HepG2 (cell line): ENCODE results near the gene IRF3. TPM values are rescaled to one million over a fixed set of nuclear protein-coding genes. Genes with fewer than 3 reads are reported as not detected.

Source experiments
- ARID3A ChIP-seq: IDR thresholded peaks from 2 replicates; pipeline ENCODE4 v1.6.1; 2012; ENCODE audit warnings: low read depth, low read length, improper control_type of control experiment
- BCL3 ChIP-seq: sonication (generic); formaldehyde crosslinking; IDR thresholded peaks from 2 replicates; pipeline ENCODE4 v1.5.1; 2020; ENCODE audit warnings: mild to moderate bottlenecking, missing genetic modification reagents, moderate library complexity
- BHLHE40 ChIP-seq: IDR thresholded peaks from 2 replicates; pipeline ENCODE4 v1.6.1; 2011; ENCODE audit warnings: low read length, improper control_type of control experiment
- CERS6 ChIP-seq: sonication (generic); formaldehyde crosslinking; IDR thresholded peaks from 2 replicates; pipeline ENCODE4 v1.5.0; 2020; ENCODE audit warnings: missing genetic modification reagents
- FOXK2 ChIP-seq: fragments of 450-650 bp; IDR thresholded peaks from 2 replicates; pipeline ENCODE4 v1.6.1; 2016
- HNRNPK ChIP-seq: fragments of 200-400 bp; formaldehyde crosslinking; IDR thresholded peaks from 2 replicates; pipeline ENCODE4 v1.6.1; 2018; ENCODE audit warnings: low read length, low read depth, moderate library complexity, mild to moderate bottlenecking; ENCODE audit not compliant: poor library complexity, severe bottlenecking
- HOXA5 ChIP-seq: sonication (generic); formaldehyde crosslinking; IDR thresholded peaks from 2 replicates; pipeline ENCODE4 v1.4.0; 2020; ENCODE audit warnings: missing genetic modification reagents
- IRF2 ChIP-seq: IDR thresholded peaks from 2 replicates; pipeline ENCODE4 v1.6.1; 2018; ENCODE audit warnings: missing genetic modification reagents, missing compliant biosample characterization
- KLF9 ChIP-seq: IDR thresholded peaks from 2 replicates; pipeline ENCODE4 v1.6.1; 2016; ENCODE audit warnings: low read depth
- MAF1 ChIP-seq: sonication (generic); formaldehyde crosslinking; IDR thresholded peaks from 2 replicates; pipeline ENCODE4 v1.5.0; 2020; ENCODE audit warnings: missing genetic modification reagents, borderline replicate concordance
- MLLT10 ChIP-seq: sonication (generic); formaldehyde crosslinking; IDR thresholded peaks from 2 replicates; pipeline ENCODE4 v1.4.0; 2020; ENCODE audit warnings: missing genetic modification reagents
- MYNN ChIP-seq: sonication (generic); formaldehyde crosslinking; IDR thresholded peaks from 2 replicates; pipeline ENCODE4 v1.4.0; 2020; ENCODE audit warnings: mild to moderate bottlenecking, low read depth, missing genetic modification reagents
- PAF1 ChIP-seq: IDR thresholded peaks from 2 replicates; pipeline ENCODE4 v1.6.1; 2016; ENCODE audit warnings: missing genetic modification reagents, missing compliant biosample characterization
- POLR2AphosphoS2 ChIP-seq: IDR thresholded peaks from 2 replicates; pipeline ENCODE4 v1.6.1; 2011; ENCODE audit warnings: low read depth, low read length, improper control_type of control experiment
- PRPF4 ChIP-seq: fragments of 200-400 bp; formaldehyde crosslinking; IDR thresholded peaks from 2 replicates; pipeline ENCODE4 v1.6.1; 2016; ENCODE audit warnings: low read length, low read depth; ENCODE audit not compliant: poor library complexity, severe bottlenecking
- RAD21 ChIP-seq: fragments of 450-650 bp; formaldehyde crosslinking; IDR thresholded peaks from 2 replicates; pipeline ENCODE4 v1.5.0; 2020; ENCODE audit warnings: mild to moderate bottlenecking
- SKIL ChIP-seq: sonication (generic); formaldehyde crosslinking; IDR thresholded peaks from 2 replicates; pipeline ENCODE4 v1.8.0; 2022; ENCODE audit warnings: missing genetic modification reagents, mild to moderate bottlenecking, moderate library complexity, borderline replicate concordance
- SNAPC5 ChIP-seq: sonication (generic); formaldehyde crosslinking; IDR thresholded peaks from 2 replicates; pipeline ENCODE4 v1.8.1; 2023; ENCODE audit warnings: mild to moderate bottlenecking, missing genetic modification reagents, borderline replicate concordance
- ZKSCAN1 ChIP-seq: fragments of 150-350 bp; IDR thresholded peaks from 2 replicates; pipeline ENCODE4 v1.6.1; 2014; ENCODE audit warnings: low read length
- ZNF160 ChIP-seq: sonication (generic); formaldehyde crosslinking; IDR thresholded peaks from 2 replicates; pipeline ENCODE4 v1.8.0; 2022; ENCODE audit warnings: mild to moderate bottlenecking, inconsistent platforms, missing genetic modification reagents
- ZNF510 ChIP-seq: sonication (generic); formaldehyde crosslinking; IDR thresholded peaks from 2 replicates; pipeline ENCODE4 v1.4.0; 2020; ENCODE audit warnings: low read depth, mild to moderate bottlenecking, missing genetic modification reagents
- ZNF619 ChIP-seq: sonication (generic); formaldehyde crosslinking; IDR thresholded peaks from 2 replicates; pipeline ENCODE4 v1.4.0; 2020; ENCODE audit warnings: mild to moderate bottlenecking, missing genetic modification reagents
- ZNF761 ChIP-seq: sonication (generic); formaldehyde crosslinking; conservative IDR thresholded peaks from 2 replicates; pipeline ENCODE4 v1.4.0; 2020; ENCODE audit warnings: mild to moderate bottlenecking, missing genetic modification reagents
- ZSCAN25 ChIP-seq: sonication (generic); formaldehyde crosslinking; IDR thresholded peaks from 2 replicates; pipeline ENCODE4 v1.8.0; 2022; ENCODE audit warnings: mild to moderate bottlenecking, missing genetic modification reagents
- polyA plus RNA-seq, 8 experiments: library from polyadenylated mRNA; depleted of rRNA in 3 of 8; stranded (reverse) in 7 of 8; unstranded in 1 of 8; fragments of >200 nt; fragmentation: Illumina TruSeq in 4 of 8; extraction: Trizol in 4 of 8; gene quantifications; 2 replicates each; pipeline versions ENCODE4 v1.2.1 to v1.2.3, GENCODE V29; 2011 to 2016; ENCODE audit warnings: low read depth in 4 of 8, missing spikeins in 1 of 8, mixed read lengths in 1 of 8; ENCODE audit not compliant: insufficient read depth in 1 of 8
- total RNA-seq, 5 experiments: library from RNA; depleted of rRNA; stranded (reverse); fragments of >200 nt; fragmentation: Illumina TruSeq; extraction: Trizol; gene quantifications; 2 replicates each; pipeline ENCODE4 v1.2.3, GENCODE V29; 2016; ENCODE audit warnings: low read depth in 1 of 5

IRF3 gene
- total and polyA plus RNA-seq, 2 of the 13 experiments (the other 11 are each of a cell fraction or from before 2014, with no cell fraction given), result 61.9 to 65.5 TPM

GRCh38 chr19:49665351-49666119 lies at the start of gene IRF3, which contains the start of gene BCL2L12 (continued):
- TF ChIP-seq SKIL, result no peak
- TF ChIP-seq ZKSCAN1, result no peak
- TF ChIP-seq CERS6, result no peak
- no peak for TF ChIP-seq ZSCAN25
- TF ChIP-seq MLLT10 (CRISPR knock-in tag), result no peak
- TF ChIP-seq FOXK2, result no peak
- TF ChIP-seq SNAPC5 (CRISPR knock-in tag), result peak; percentile 94
- no peak for TF ChIP-seq MAF1 (CRISPR knock-in tag)
- no peak for TF ChIP-seq BCL3 (CRISPR knock-in tag)
- TF ChIP-seq POLR2AphosphoS2, result no peak
- no peak for TF ChIP-seq IRF2 (CRISPR knock-in tag)
- TF ChIP-seq BHLHE40, result no peak; the same call in 1 of the 2 replicates
- TF ChIP-seq PRPF4, result no peak
- TF ChIP-seq ZNF761 (CRISPR knock-in tag), result 0 out of 2 replicates have a peak, but pooled peaks have one; percentile 43
- no peak for TF ChIP-seq KLF9 (CRISPR knock-in tag)
- peak; percentile 77; the same call in 1 of the 2 replicates for TF ChIP-seq ZNF510 (CRISPR knock-in tag)
- no peak for TF ChIP-seq MYNN
- TF ChIP-seq ZNF160 (CRISPR knock-in tag), result no peak
- peak; percentile 52; the same call in 1 of the 2 replicates for TF ChIP-seq ZNF619
- 0 out of 2 replicates have a peak, but pooled peaks have one; percentile 13 for TF ChIP-seq HOXA5 (CRISPR knock-in tag)
- 0 out of 2 replicates have a peak, but pooled peaks have one; percentile 10 for TF ChIP-seq ARID3A
- no peak for TF ChIP-seq PAF1
- TF ChIP-seq RAD21 (CRISPR knock-in tag), result no peak
- TF ChIP-seq HNRNPK, result peak; percentile 80
